HepG2 (cell line): Measurements from ENCODE around the gene ZFR. TPM values are rescaled to one million over a fixed set of nuclear protein-coding genes. Genes with fewer than 3 reads are reported as not detected.

ENCODE experiments used
- CAMTA2 ChIP-seq: sonication (generic); formaldehyde crosslinking; IDR thresholded peaks from 2 replicates; pipeline ENCODE4 v1.4.0; 2020; ENCODE audit warnings: mild to moderate bottlenecking, missing genetic modification reagents, borderline replicate concordance
- CCAR2 ChIP-seq: fragments of 200-400 bp; formaldehyde crosslinking; optimal IDR thresholded peaks from 2 replicates; pipeline ENCODE3; 2018; ENCODE audit warnings: low read depth, mild to moderate bottlenecking, low read length, moderate library complexity
- ISX ChIP-seq: sonication (generic); formaldehyde crosslinking; conservative IDR thresholded peaks from 2 replicates; pipeline ENCODE4 v1.5.0; 2020; ENCODE audit warnings: missing genetic modification reagents
- PCBP1 ChIP-seq: fragments of 200-400 bp; formaldehyde crosslinking; IDR thresholded peaks from 2 replicates; pipeline ENCODE4 v1.6.1; 2017; ENCODE audit warnings: mild to moderate bottlenecking, low read depth, low read length, borderline replicate concordance
- SKI ChIP-seq: fragments of 450-650 bp; IDR thresholded peaks from one replicate; pipeline ENCODE4 v1.6.1; 2018; ENCODE audit warnings: mild to moderate bottlenecking; ENCODE audit not compliant: partially characterized antibody
- SOX13 ChIP-seq, 3 experiments: fragments of 450-650 bp in 1 of 3; sonication (generic) in 1 of 3; formaldehyde crosslinking in 1 of 3; IDR thresholded peaks in 2 of 3; conservative IDR thresholded peaks in 1 of 3; 2 replicates each; pipeline versions ENCODE4 v1.5.0 to v1.6.1; 2016 to 2020; ENCODE audit warnings: antibody characterized with exemption in 1 of 3, mild to moderate bottlenecking in 1 of 3, missing compliant biosample characterization in 1 of 3, missing genetic modification reagents in 1 of 3, moderate library complexity in 1 of 3
- SOX6 ChIP-seq, 2 experiments: fragments of 450-650 bp in 1 of 2; sonication (generic) in 1 of 2; formaldehyde crosslinking in 1 of 2; IDR thresholded peaks; 2 replicates each; pipeline versions ENCODE4 v1.4.0 to v1.6.1; 2017 to 2020; ENCODE audit warnings: antibody characterized with exemption in 1 of 2, mild to moderate bottlenecking in 1 of 2, missing genetic modification reagents in 1 of 2
- SRF ChIP-seq: IDR thresholded peaks from 2 replicates; pipeline ENCODE4 v1.6.1; 2011; ENCODE audit warnings: mild to moderate bottlenecking, low read depth, low read length, moderate library complexity
- TCF7 ChIP-seq: sonication (generic); IDR thresholded peaks from 2 replicates; pipeline ENCODE4 v1.6.1; 2016; ENCODE audit warnings: antibody characterized with exemption, low read depth
- ZNF232 ChIP-seq: sonication (generic); formaldehyde crosslinking; IDR thresholded peaks from 2 replicates; pipeline ENCODE4 v1.4.0; 2020; ENCODE audit warnings: missing genetic modification reagents, borderline replicate concordance
- ZNF550 ChIP-seq: sonication (generic); formaldehyde crosslinking; IDR thresholded peaks from 2 replicates; pipeline ENCODE4 v1.4.0; 2020; ENCODE audit warnings: mild to moderate bottlenecking, missing genetic modification reagents, borderline replicate concordance
- ZNF552 ChIP-seq: sonication (generic); formaldehyde crosslinking; IDR thresholded peaks from 2 replicates; pipeline ENCODE4 v1.9.0; 2022; ENCODE audit warnings: missing genetic modification reagents, mild to moderate bottlenecking, borderline replicate concordance
- ZNF766 ChIP-seq: sonication (generic); formaldehyde crosslinking; IDR thresholded peaks from 2 replicates; pipeline ENCODE4 v1.5.0; 2020; ENCODE audit warnings: missing genetic modification reagents, borderline replicate concordance
- polyA plus RNA-seq, 8 experiments: library from polyadenylated mRNA; depleted of rRNA in 3 of 8; stranded (reverse) in 7 of 8; unstranded in 1 of 8; fragments of >200 nt; fragmentation: Illumina TruSeq in 4 of 8; extraction: Trizol in 4 of 8; gene quantifications; 2 replicates each; pipeline versions ENCODE4 v1.2.1 to v1.2.3, GENCODE V29; 2011 to 2016; ENCODE audit warnings: low read depth in 4 of 8, missing spikeins in 1 of 8, mixed read lengths in 1 of 8; ENCODE audit not compliant: insufficient read depth in 1 of 8
- total RNA-seq, 5 experiments: library from RNA; depleted of rRNA; stranded (reverse); fragments of >200 nt; fragmentation: Illumina TruSeq; extraction: Trizol; gene quantifications; 2 replicates each; pipeline ENCODE4 v1.2.3, GENCODE V29; 2016; ENCODE audit warnings: low read depth in 1 of 5
- TF ChIP-seq, protein P1 (sequence below): sonication (generic); formaldehyde crosslinking; IDR thresholded peaks from 2 replicates; pipeline ENCODE4 v1.4.0; 2020; ENCODE audit warnings: low read depth, missing genetic modification reagents
- TF ChIP-seq, protein P2 (sequence below): sonication (generic); formaldehyde crosslinking; IDR thresholded peaks from 2 replicates; pipeline ENCODE4 v1.8.0; 2022; ENCODE audit warnings: missing genetic modification reagents, mild to moderate bottlenecking, borderline replicate concordance
- TF ChIP-seq, protein P3 (sequence below): IDR thresholded peaks from 2 replicates; pipeline ENCODE4 v1.6.1; 2016; ENCODE audit warnings: missing compliant biosample characterization, missing genetic modification reagents, borderline replicate concordance
- TF ChIP-seq, protein P4 (sequence below): sonication (generic); formaldehyde crosslinking; IDR thresholded peaks from 2 replicates; pipeline ENCODE4 v1.8.0; 2022; ENCODE audit warnings: mild to moderate bottlenecking, missing genetic modification reagents, borderline replicate concordance
- TF ChIP-seq, protein P5 (sequence below): sonication (generic); formaldehyde crosslinking; IDR thresholded peaks from 2 replicates; pipeline ENCODE4 v1.4.0; 2020; ENCODE audit warnings: mild to moderate bottlenecking, missing genetic modification reagents

Gene ZFR
- total and polyA plus RNA-seq, 2 of the 13 experiments (the other 11 are each of a cell fraction or from before 2014, with no cell fraction given): 89.0 to 92.8 TPM

DNA sequence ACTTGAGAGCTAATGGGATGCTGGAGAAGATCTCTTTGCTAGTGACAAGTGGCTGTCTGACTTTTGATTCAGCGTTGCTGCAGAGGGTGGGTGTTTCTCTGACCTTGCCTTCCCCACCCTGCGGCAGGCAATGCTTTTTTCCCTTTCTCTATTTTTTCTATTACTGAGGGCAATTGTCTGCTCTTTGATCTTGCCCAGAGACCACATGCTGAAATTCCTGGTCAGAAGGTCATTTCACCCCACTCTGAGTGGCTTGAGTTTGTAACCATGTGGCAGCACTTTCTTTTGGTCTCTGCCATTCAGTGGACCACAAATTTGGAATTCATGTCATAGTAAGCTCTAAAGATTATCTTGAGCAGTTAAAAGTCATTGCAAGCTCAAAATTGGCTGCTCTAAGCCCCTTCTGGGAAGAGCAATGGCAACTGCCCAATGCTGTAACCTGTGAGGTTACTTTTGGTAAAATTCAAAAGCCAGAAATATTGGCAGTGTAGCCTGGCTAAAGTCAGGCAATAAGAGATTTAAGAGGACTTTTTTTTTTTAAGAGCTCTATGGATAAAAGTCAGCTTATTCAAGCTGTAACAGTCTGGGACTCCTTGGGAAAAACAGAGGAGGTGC lies 101.4 kb downstream of the ZFR start (continued):
- TF ChIP-seq, protein P1, sequence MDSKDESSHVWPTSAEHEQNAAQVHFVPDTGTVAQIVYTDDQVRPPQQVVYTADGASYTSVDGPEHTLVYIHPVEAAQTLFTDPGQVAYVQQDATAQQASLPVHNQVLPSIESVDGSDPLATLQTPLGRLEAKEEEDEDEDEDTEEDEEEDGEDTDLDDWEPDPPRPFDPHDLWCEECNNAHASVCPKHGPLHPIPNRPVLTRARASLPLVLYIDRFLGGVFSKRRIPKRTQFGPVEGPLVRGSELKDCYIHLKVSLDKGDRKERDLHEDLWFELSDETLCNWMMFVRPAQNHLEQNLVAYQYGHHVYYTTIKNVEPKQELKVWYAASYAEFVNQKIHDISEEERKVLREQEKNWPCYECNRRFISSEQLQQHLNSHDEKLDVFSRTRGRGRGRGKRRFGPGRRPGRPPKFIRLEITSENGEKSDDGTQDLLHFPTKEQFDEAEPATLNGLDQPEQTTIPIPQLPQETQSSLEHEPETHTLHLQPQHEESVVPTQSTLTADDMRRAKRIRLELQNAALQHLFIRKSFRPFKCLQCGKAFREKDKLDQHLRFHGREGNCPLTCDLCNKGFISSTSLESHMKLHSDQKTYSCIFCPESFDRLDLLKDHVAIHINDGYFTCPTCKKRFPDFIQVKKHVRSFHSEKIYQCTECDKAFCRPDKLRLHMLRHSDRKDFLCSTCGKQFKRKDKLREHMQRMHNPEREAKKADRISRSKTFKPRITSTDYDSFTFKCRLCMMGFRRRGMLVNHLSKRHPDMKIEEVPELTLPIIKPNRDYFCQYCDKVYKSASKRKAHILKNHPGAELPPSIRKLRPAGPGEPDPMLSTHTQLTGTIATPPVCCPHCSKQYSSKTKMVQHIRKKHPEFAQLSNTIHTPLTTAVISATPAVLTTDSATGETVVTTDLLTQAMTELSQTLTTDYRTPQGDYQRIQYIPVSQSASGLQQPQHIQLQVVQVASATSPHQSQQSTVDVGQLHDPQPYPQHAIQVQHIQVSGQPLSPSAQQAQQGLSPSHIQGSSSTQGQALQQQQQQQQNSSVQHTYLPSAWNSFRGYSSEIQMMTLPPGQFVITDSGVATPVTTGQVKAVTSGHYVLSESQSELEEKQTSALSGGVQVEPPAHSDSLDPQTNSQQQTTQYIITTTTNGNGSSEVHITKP (CRISPR knock-in tag): 0 out of 2 replicates have a peak, but pooled peaks have one; percentile 33
- no peak for TF ChIP-seq ZNF232 (CRISPR knock-in tag)
- no peak for TF ChIP-seq SRF
- TF ChIP-seq, protein P2, sequence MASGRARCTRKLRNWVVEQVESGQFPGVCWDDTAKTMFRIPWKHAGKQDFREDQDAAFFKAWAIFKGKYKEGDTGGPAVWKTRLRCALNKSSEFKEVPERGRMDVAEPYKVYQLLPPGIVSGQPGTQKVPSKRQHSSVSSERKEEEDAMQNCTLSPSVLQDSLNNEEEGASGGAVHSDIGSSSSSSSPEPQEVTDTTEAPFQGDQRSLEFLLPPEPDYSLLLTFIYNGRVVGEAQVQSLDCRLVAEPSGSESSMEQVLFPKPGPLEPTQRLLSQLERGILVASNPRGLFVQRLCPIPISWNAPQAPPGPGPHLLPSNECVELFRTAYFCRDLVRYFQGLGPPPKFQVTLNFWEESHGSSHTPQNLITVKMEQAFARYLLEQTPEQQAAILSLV (CRISPR knock-in tag): no peak
- TF ChIP-seq CAMTA2 (CRISPR knock-in tag): no peak
- no peak for TF ChIP-seq SOX6 (IDR thresholded peaks at IDR 0.05)
- TF ChIP-seq SOX6 (CRISPR knock-in tag; IDR thresholded peaks at IDR 0.05): peak; percentile 61; the same call in 1 of the 2 replicates
- TF ChIP-seq TCF7: peak; percentile 70
- no peak for TF ChIP-seq SOX13 (IDR thresholded peaks at IDR 0.05)
- peak in 1 of 2 experiments; percentile 69; a peak in 2 of 4 replicates for TF ChIP-seq SOX13 (CRISPR knock-in tag; conservative IDR thresholded peaks at IDR 0.05 in 1 of 2, IDR thresholded peaks at IDR 0.05 in 1 of 2)
- TF ChIP-seq ISX (CRISPR knock-in tag): no peak
- TF ChIP-seq ZNF552: no peak
- TF ChIP-seq, protein P3, sequence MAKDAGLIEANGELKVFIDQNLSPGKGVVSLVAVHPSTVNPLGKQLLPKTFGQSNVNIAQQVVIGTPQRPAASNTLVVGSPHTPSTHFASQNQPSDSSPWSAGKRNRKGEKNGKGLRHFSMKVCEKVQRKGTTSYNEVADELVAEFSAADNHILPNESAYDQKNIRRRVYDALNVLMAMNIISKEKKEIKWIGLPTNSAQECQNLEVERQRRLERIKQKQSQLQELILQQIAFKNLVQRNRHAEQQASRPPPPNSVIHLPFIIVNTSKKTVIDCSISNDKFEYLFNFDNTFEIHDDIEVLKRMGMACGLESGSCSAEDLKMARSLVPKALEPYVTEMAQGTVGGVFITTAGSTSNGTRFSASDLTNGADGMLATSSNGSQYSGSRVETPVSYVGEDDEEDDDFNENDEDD: peak; percentile 23; the same call in 1 of the 2 replicates
- TF ChIP-seq, protein P4, sequence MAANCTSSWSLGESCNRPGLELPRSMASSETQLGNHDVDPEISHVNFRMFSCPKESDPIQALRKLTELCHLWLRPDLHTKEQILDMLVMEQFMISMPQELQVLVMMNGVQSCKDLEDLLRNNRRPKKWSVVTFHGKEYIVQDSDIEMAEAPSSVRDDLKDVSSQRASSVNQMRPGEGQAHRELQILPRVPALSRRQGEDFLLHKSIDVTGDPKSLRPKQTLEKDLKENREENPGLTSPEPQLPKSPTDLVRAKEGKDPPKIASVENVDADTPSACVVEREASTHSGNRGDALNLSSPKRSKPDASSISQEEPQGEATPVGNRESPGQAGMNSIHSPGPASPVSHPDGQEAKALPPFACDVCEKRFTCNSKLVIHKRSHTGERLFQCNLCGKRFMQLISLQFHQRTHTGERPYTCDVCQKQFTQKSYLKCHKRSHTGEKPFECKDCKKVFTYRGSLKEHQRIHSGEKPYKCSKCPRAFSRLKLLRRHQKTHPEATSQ: no peak
- TF ChIP-seq, protein P5, sequence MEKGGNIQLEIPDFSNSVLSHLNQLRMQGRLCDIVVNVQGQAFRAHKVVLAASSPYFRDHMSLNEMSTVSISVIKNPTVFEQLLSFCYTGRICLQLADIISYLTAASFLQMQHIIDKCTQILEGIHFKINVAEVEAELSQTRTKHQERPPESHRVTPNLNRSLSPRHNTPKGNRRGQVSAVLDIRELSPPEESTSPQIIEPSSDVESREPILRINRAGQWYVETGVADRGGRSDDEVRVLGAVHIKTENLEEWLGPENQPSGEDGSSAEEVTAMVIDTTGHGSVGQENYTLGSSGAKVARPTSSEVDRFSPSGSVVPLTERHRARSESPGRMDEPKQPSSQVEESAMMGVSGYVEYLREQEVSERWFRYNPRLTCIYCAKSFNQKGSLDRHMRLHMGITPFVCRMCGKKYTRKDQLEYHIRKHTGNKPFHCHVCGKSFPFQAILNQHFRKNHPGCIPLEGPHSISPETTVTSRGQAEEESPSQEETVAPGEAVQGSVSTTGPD (CRISPR knock-in tag): no peak
- TF ChIP-seq ZNF766 (CRISPR knock-in tag): no peak
- TF ChIP-seq ZNF550 (CRISPR knock-in tag): no peak
- TF ChIP-seq CCAR2: no peak
- TF ChIP-seq SKI: peak; percentile 23
- no peak for TF ChIP-seq PCBP1
